ENCODE results near the gene PRUNE2. TPM values are rescaled to one million over a fixed set of nuclear protein-coding genes. Genes with fewer than 3 reads are reported as not detected.

The PRUNE2 gene
- total RNA-seq, 4 donors from 2014 or later, result 67.6 to 105 (median 95.6) TPM

DNA sequence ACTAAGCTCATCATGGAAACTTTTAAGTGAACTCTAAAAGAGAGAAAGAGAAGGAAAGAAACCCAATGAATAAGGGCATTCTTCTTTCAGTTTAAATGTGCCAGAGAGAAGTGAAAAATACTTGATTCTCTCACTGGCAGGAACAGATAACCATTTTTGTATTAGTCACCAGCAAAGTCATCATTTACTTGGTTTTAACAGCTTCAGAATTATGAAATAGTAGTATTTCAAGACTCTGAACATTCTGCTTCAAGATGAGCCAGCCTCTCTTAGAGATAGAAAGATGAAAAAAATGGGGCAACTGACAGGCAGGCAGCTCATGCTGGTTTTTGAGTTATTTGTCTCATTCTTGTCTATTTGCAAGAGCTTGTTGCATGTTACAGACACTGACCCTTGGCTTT, 343.4 kb downstream of the PRUNE2 start:
- Histone ChIP-seq H3K4me3 (no peak overlapping the region), H3K27me3 (no peaks in the 10 kb centered on the region), H3K27ac (peak overlapping the region in 3 of 4 donors; percentile 11 to 36 (median 12)), H3K9me3 (no peaks in the 10 kb centered on the region), H3K4me1 (peaks cover 0 to 23% (median 3%) of the 10 kb centered on the region in 4 donors), H3K36me3 (no peaks in the 10 kb centered on the region)
- DNase-seq, result no peak
- intact Hi-C loops (cut with DNase I; ENCODE audit: low total_unique reads) (no loop called here), in situ Hi-C loops (cut with MboI; ENCODE audit: low pct_ligation_motif_present in 1 of 4, low pct_unique_long_range_greater_than_20kb in 1 of 4, low sequenced_read_pairs in 3 of 4) (no loop called here)
- TF ChIP-seq, protein P1, sequence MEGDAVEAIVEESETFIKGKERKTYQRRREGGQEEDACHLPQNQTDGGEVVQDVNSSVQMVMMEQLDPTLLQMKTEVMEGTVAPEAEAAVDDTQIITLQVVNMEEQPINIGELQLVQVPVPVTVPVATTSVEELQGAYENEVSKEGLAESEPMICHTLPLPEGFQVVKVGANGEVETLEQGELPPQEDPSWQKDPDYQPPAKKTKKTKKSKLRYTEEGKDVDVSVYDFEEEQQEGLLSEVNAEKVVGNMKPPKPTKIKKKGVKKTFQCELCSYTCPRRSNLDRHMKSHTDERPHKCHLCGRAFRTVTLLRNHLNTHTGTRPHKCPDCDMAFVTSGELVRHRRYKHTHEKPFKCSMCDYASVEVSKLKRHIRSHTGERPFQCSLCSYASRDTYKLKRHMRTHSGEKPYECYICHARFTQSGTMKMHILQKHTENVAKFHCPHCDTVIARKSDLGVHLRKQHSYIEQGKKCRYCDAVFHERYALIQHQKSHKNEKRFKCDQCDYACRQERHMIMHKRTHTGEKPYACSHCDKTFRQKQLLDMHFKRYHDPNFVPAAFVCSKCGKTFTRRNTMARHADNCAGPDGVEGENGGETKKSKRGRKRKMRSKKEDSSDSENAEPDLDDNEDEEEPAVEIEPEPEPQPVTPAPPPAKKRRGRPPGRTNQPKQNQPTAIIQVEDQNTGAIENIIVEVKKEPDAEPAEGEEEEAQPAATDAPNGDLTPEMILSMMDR (IDR thresholded peaks at IDR 0.05), result no peak
- no peak for TF ChIP-seq POLR2AphosphoS5 (IDR thresholded peaks at IDR 0.05)
- no peak for TF ChIP-seq EP300 (IDR thresholded peaks at IDR 0.05; ENCODE audit: low read depth)
- TF ChIP-seq POLR2A (IDR thresholded peaks at IDR 0.05), result no peak

DNA sequence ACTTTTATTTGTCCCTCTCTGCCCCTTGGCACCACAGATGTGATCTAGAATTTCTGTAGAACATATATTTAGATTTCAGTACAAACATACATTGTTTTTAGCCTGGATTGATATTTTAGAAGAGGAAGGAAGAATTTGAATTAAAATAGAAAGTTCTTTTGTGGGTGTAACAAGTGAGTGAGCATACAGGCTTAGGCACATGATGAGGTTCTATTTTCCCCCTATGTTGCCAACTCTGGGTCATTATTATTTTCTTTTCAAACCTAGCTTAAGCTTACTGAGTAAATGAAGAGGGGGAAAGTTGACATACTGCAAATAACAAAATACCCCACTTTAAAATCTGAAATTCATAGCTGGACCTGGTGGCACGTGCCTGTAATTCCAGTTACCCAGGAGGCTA, 344.0 kb downstream of the PRUNE2 start:
- in situ Hi-C loops (cut with MboI; ENCODE audit: low pct_ligation_motif_present in 1 of 4, low pct_unique_long_range_greater_than_20kb in 1 of 4, low sequenced_read_pairs in 3 of 4), result no loop called here
- H3K27ac ChIP-seq, result peak overlapping the region in 1 of 4 donors; percentile 36
- 81 to 100% methylated on average over 1 of the region's 1 CpG for WGBS, 2 donors (ENCODE audit: low coverage in 1 of 2)

More for the DNA sequence above, 344.0 kb downstream of the PRUNE2 start:
- intact Hi-C loops (cut with DNase I; ENCODE audit: low total_unique reads), result no loop called here
- TF ChIP-seq EP300 (IDR thresholded peaks at IDR 0.05; ENCODE audit: low read depth), result no peak
- Histone ChIP-seq H3K9me3 (no peaks in the 10 kb centered on the region), H3K4me1 (peaks cover 0 to 23% (median 3%) of the 10 kb centered on the region in 4 donors), H3K36me3 (no peaks in the 10 kb centered on the region), H3K4me3 (no peak overlapping the region), H3K27me3 (no peaks in the 10 kb centered on the region)
- no peak for DNase-seq

Small RNA genes lying within 50 kb of the gene (small RNA-seq; reads per million reads assigned to genes)
- gene AL359314.1, result 0 reads per million in 4 donors

Other genes with a start within 250 kb of the PRUNE2 start
- gene PCA3, start 141.7 kb downstream of the PRUNE2 start, total RNA-seq, result under 1 TPM in 1 of 4 donors, not detected in 3; 0.27 TPM
- gene FOXB2, start 113.5 kb upstream of the PRUNE2 start, total RNA-seq, result not detected

All from transverse colon (tissue), 4 donors.